Measurements from ENCODE around the gene MX2.

DNA sequence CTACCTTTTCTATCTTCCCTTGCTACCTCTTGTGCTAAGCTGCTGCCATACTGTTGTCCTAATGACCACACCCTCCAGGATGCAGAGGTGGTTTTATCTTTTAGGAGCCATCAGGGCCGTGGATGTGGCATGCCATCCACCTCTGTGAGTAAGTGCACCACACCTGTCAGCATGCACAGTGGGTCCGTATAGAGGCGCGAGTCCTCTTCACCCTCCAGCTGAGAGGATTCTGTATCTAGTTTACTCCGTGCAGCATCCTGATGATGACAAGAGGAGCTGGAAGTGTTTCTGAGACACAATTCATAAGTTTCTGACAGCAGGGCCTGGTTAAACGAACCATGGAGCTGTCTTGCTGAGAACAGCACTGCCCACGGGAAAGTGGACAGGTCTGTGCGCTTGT lies 34.1 kb upstream of the MX2 start:
- TF ChIP-seq CTCF (IDR thresholded peaks at IDR 0.05) (no peak), EP300 (IDR thresholded peaks at IDR 0.05) (no peak)

Data from tibial nerve (tissue), 4 donors.